Kidney epithelial cell (primary cell): Measurements from ENCODE around the gene MSANTD1. TPM values are rescaled to one million over a fixed set of nuclear protein-coding genes. Genes with fewer than 3 reads are reported as not detected.

Source experiments
- DNase-seq: peaks from one replicate; pipeline ENCODE4 v3.0.0-alpha.2; 2010; ENCODE audit warnings: low read depth
- H3K27me3 ChIP-seq: 2 replicates; pipeline ENCODE4 v1.6.0; 2011; ENCODE audit warnings: low read length; ENCODE audit not compliant: control insufficient read depth, insufficient read depth
- H3K36me3 ChIP-seq: 2 replicates; pipeline ENCODE4 v1.5.1; 2011; ENCODE audit warnings: low read length; ENCODE audit not compliant: control insufficient read depth, insufficient read depth
- H3K4me3 ChIP-seq: 2 replicates; pipeline ENCODE4 v1.5.1; 2011; ENCODE audit warnings: low read depth, mild to moderate bottlenecking, control low read depth, low read length
- CTCF ChIP-seq: IDR thresholded peaks from 2 replicates; pipeline ENCODE4 v1.5.1; 2011; ENCODE audit warnings: mild to moderate bottlenecking, moderate library complexity, low read length, control low read depth, inconsistent platforms; ENCODE audit not compliant: insufficient read depth, poor library complexity, severe bottlenecking
- total RNA-seq: library from RNA; depleted of rRNA; stranded (reverse); fragments of >200 nt; gene quantifications from 2 replicates; pipeline ENCODE4 v1.2.3, GENCODE V29; 2015

The MSANTD1 gene
- total RNA-seq, 1 donor from 2014 or later, result 0.50 TPM

- peaks cover 5% of the 10 kb centered on the region for H3K36me3 ChIP-seq
- no peak overlapping the region for H3K4me3 ChIP-seq
- no peak for DNase-seq
- TF ChIP-seq CTCF, result no peak
- no peaks in the 10 kb centered on the region for H3K27me3 ChIP-seq
Observed at GRCh38 chr4:3208826-3209225, 40.1 kb upstream of the MSANTD1 start.

- TF ChIP-seq CTCF, result no peak
- DNase-seq, result no peak
- Histone ChIP-seq H3K36me3 (peaks cover 5% of the 10 kb centered on the region), H3K27me3 (no peaks in the 10 kb centered on the region), H3K4me3 (no peak overlapping the region)
Observed at GRCh38 chr4:3209551-3210325, 39.2 kb upstream of the MSANTD1 start.

GRCh38 chr4:3210467-3210866 lies 38.5 kb upstream of the MSANTD1 start:
- no peak for TF ChIP-seq CTCF
- no peaks in the 10 kb centered on the region for H3K27me3 ChIP-seq
- no peak for DNase-seq
- peaks cover 5% of the 10 kb centered on the region for H3K36me3 ChIP-seq
- H3K4me3 ChIP-seq, result no peak overlapping the region

GRCh38 chr4:3211866-3212265 lies 37.1 kb upstream of the MSANTD1 start:
- no peak overlapping the region for H3K4me3 ChIP-seq
- peaks cover 5% of the 10 kb centered on the region for H3K36me3 ChIP-seq
- no peaks in the 10 kb centered on the region for H3K27me3 ChIP-seq
- no peak for TF ChIP-seq CTCF
- DNase-seq, result no peak

- no peak for TF ChIP-seq CTCF
- Histone ChIP-seq H3K27me3 (no peaks in the 10 kb centered on the region), H3K4me3 (no peak overlapping the region), H3K36me3 (peaks cover 5% of the 10 kb centered on the region)
- no peak for DNase-seq
Observed at GRCh38 chr4:3212391-3213105, 36.4 kb upstream of the MSANTD1 start.
